Lung (tissue), 12 donors: ENCODE data around the gene DEDD2. TPM values are rescaled to one million over a fixed set of nuclear protein-coding genes. Genes with fewer than 3 reads are reported as not detected.

Experiments used
- ATAC-seq: fragments of 200-7000 bp; cut with Tn5 transposase; one replicate; pipeline ENCODE4 v1.9.1; 2020; ENCODE audit warnings: moderate number of reproducible peaks; ENCODE audit not compliant: insufficient read depth, low FRiP score
- DNase-seq, 3 donors: peaks; one replicate each; pipeline ENCODE4 v3.0.0-alpha.2; 2013 to 2017
- H3K27ac ChIP-seq, 2 donors: one replicate each; pipeline ENCODE4 v1.5.1; 2013; ENCODE audit warnings: mild to moderate bottlenecking in 2 of 2, moderate library complexity in 2 of 2, control low read depth in 1 of 2, inconsistent platforms in 1 of 2, low read depth in 1 of 2, low read length in 1 of 2
- H3K27me3 ChIP-seq, 3 donors: one replicate each; pipeline ENCODE4 v1.5.1; 2013; ENCODE audit warnings: low read length in 2 of 3; ENCODE audit not compliant: control insufficient read depth in 3 of 3, insufficient read depth in 3 of 3
- H3K36me3 ChIP-seq, 4 donors: one replicate each; pipeline ENCODE4 v1.5.1; 2013; ENCODE audit warnings: low read length in 4 of 4, mild to moderate bottlenecking in 1 of 4, moderate library complexity in 1 of 4; ENCODE audit not compliant: control insufficient read depth in 4 of 4, insufficient read depth in 4 of 4
- H3K4me1 ChIP-seq, 5 donors: one replicate each; pipeline ENCODE4 v1.5.1; 2013; ENCODE audit warnings: low read length in 5 of 5, mild to moderate bottlenecking in 2 of 5, moderate library complexity in 1 of 5; ENCODE audit not compliant: control insufficient read depth in 5 of 5, insufficient read depth in 5 of 5
- H3K4me3 ChIP-seq: one replicate; pipeline ENCODE4 v1.5.1; 2013; ENCODE audit warnings: mild to moderate bottlenecking, control low read depth, moderate library complexity
- H3K9ac ChIP-seq, 2 donors: one replicate each; pipeline ENCODE4 v1.5.1; 2013; ENCODE audit warnings: low read length in 2 of 2, control low read depth in 1 of 2; ENCODE audit not compliant: insufficient read depth in 1 of 2
- H3K9me3 ChIP-seq, 4 donors: one replicate each; pipeline ENCODE4 v1.5.1; 2013; ENCODE audit warnings: low read length in 3 of 4, mild to moderate bottlenecking in 1 of 4, moderate library complexity in 1 of 4; ENCODE audit not compliant: control insufficient read depth in 4 of 4, insufficient read depth in 3 of 4
- CTCF ChIP-seq: IDR thresholded peaks from 2 replicates; pipeline ENCODE4 v1.5.1; 2012; ENCODE audit warnings: mild to moderate bottlenecking; ENCODE audit errors: control extremely low read depth, extremely low read depth
- WGBS, 2 donors: extraction: QIAGEN DNeasy Blood & Tissue Kit; methylation state at CpG; one replicate each; pipeline ENCODE4 v1.1.7; 2013; 5-methylcytosine and 5-hydroxymethylcytosine counted together
- polyA plus RNA-seq, 2 donors: library from polyadenylated mRNA; stranded (reverse); fragments of 200-250 nt; gene quantifications; one replicate each; pipeline ENCODE4 v1.2.1, GENCODE V29; 2013
- total RNA-seq, 2 donors: library from RNA; depleted of rRNA in 1 of 2; stranded (reverse); fragments of >200 nt in 1 of 2; gene quantifications; one replicate each; pipeline ENCODE4 v1.2.1, GENCODE V29; 2014 to 2021
- donor health status: control.
- donor health status: control.
- donor health status: Bipolar disorder and iron deficiency.
- donor health status: healthy.
- donor health status: DM: yes; HTN: yes; CAD: no.

The DEDD2 gene
- total and polyA plus RNA-seq, 4 donors: 31.4 to 60.8 (median 36.7) TPM

GRCh38 chr19:42178791-42179674 is 38.4 kb downstream of the DEDD2 start:
- WGBS, 2 donors: 9 to 14% methylated on average over 13 of the region's 13 CpGs
- H3K9me3 ChIP-seq: no peaks in the 10 kb centered on the region
- H3K36me3 ChIP-seq: no peaks in the 10 kb centered on the region
- no peak for ATAC-seq
- H3K9ac ChIP-seq: no peak overlapping the region
- peaks cover 0 to 9% (median 2%) of the 10 kb centered on the region in 5 donors for H3K4me1 ChIP-seq
- DNase-seq: no peak
- no peak for TF ChIP-seq CTCF
- H3K4me3 ChIP-seq: no peak overlapping the region
- peaks cover 0 to 68% (median 57%) of the 10 kb centered on the region in 3 donors for H3K27me3 ChIP-seq
- no peak overlapping the region for H3K27ac ChIP-seq

GRCh38 chr19:42177686-42178019 is 39.8 kb downstream of the DEDD2 start:
- Histone ChIP-seq H3K4me3 (no peak overlapping the region), H3K9me3 (no peaks in the 10 kb centered on the region), H3K27ac (no peak overlapping the region), H3K4me1 (peaks cover 0 to 9% (median 2%) of the 10 kb centered on the region in 5 donors), H3K9ac (no peak overlapping the region), H3K36me3 (no peaks in the 10 kb centered on the region), H3K27me3 (peaks cover 0 to 76% (median 63%) of the 10 kb centered on the region in 3 donors)
- 23 to 29% methylated on average over 3 of the region's 3 CpGs for WGBS, 2 donors
- no peak for DNase-seq
- ATAC-seq: no peak
- TF ChIP-seq CTCF: no peak

GRCh38 chr19:42176990-42177685 is 40.3 kb downstream of the DEDD2 start:
- Histone ChIP-seq H3K36me3 (no peaks in the 10 kb centered on the region), H3K27me3 (peaks cover 0 to 78% (median 63%) of the 10 kb centered on the region in 3 donors), H3K9me3 (no peaks in the 10 kb centered on the region), H3K9ac (no peak overlapping the region), H3K4me3 (no peak overlapping the region), H3K27ac (no peak overlapping the region), H3K4me1 (peaks cover 0 to 9% (median 2%) of the 10 kb centered on the region in 5 donors)
- TF ChIP-seq CTCF: peak; percentile 16
- DNase-seq (peak; percentile 81 to 85 (median 84)), ATAC-seq (peak; percentile 82)
- WGBS, 2 donors: 1 to 2% methylated on average over 23 to 66 of the region's 66 CpGs
